Measurements from ENCODE around the gene GJD3.

GJD3 gene

DNA sequence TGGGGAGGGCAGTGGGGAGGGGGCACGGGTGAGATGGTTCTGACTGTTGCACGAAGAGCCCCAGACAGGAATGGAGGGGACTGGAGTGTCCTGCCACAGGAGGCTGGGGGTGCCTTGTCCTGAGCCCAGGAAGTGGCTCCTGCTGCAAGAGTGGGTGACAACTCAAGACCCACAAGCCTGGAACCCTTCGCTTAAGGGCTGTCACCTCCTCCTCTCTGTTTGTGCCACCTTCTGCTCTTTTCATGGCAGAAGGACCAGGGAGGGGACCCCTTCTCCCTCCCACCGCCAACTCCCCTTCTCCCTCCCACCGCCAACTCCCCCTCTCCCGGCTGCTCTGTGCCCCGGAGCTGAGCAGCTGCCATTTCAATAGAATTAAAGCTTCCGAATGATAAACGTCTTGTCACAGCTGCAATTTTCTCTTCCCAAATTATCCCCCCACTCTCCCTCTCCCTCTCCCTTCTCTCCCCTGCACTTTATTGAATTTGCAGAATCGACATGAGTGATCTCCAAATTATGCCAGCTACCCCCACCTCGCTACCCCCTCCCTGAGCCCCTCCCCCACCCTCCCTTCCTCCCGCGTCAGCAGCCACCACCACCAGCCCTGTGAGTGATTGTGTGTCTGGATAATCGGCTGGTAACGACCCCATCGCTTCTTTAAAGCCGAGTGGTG lies 13.7 kb downstream of the GJD3 start:
- DNase-seq: no peak

- no peak for DNase-seq
These were observed 14.4 kb downstream of the GJD3 start for GRCh38 chr17:40349895-40350688.

DNA sequence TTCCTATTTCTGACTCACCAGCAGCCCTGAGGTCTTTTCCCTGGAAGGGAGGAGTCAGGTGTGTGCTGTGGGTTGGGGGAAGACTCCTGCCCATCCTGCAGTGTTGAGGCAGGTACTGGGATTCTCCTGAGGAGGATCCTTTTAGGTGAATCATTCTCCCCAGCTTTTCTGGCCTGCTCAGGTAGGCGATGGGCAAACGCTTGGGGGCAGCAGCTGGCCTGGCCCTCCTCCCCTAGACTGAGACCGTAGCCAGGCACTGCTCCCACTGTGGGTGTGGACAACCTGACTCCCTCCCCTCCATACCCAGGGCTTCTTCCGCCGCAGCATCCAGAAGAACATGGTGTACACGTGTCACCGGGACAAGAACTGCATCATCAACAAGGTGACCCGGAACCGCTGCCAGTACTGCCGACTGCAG lies 15.1 kb downstream of the GJD3 start:
- no peak for DNase-seq

- DNase-seq: no peak
These were observed 15.7 kb downstream of the GJD3 start for GRCh38 chr17:40348562-40349476.

DNA sequence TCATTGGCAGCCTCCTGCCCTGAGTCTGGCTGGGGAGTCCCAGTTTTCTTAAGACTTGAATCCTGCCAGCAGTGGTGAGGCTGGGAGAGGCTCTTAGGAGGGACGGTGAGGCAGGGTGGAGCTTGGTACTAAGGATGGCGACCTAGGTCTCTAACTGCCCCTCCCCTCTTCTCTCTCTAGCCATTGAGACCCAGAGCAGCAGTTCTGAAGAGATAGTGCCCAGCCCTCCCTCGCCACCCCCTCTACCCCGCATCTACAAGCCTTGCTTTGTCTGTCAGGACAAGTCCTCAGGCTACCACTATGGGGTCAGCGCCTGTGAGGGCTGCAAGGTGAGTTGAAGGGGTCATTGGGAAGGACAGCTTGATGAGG lies 16.4 kb downstream of the GJD3 start:
- no peak for DNase-seq

DNA sequence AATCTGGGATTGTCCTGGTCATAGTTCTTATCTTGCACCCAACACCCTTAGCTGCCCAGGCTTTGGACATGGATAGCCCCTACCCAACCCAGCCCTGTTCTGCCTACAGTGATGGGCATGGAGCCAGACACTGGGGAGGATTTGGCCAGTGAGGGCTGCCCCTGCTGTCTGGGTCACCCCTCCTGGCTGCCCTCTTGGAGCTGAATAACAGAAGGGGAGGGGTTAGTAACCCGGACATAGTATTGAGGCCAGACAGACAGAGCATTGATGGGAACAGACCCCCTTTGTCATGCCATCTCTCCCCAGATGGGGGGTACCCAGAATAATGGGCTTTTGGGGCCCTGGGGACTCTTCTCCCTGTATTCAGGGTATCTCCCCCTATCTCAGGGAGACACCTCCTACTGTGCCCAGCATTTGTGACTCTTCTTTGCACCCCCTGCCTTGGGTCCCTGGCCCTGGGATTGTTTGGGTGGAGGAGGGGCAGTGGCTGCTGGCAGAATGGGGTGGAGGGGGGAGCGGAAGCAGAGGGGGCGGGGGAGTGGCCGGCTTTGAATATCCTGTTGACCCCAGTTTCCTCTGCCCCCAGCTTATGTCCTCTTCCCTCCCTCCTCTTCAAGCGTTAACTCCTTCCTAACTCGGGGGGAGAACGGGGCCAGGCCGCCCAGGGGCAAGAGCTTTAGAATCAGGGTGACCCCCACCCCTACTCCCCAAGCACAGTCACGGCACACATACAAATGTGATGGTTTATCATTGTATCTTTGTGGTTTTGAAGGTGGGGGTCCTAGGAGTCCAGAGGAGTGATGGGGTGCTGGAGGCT lies 17.0 kb downstream of the GJD3 start:
- no peak for DNase-seq

GRCh38 chr17:40346765-40347158 lies 17.8 kb downstream of the GJD3 start:
- DNase-seq: no peak

DNA sequence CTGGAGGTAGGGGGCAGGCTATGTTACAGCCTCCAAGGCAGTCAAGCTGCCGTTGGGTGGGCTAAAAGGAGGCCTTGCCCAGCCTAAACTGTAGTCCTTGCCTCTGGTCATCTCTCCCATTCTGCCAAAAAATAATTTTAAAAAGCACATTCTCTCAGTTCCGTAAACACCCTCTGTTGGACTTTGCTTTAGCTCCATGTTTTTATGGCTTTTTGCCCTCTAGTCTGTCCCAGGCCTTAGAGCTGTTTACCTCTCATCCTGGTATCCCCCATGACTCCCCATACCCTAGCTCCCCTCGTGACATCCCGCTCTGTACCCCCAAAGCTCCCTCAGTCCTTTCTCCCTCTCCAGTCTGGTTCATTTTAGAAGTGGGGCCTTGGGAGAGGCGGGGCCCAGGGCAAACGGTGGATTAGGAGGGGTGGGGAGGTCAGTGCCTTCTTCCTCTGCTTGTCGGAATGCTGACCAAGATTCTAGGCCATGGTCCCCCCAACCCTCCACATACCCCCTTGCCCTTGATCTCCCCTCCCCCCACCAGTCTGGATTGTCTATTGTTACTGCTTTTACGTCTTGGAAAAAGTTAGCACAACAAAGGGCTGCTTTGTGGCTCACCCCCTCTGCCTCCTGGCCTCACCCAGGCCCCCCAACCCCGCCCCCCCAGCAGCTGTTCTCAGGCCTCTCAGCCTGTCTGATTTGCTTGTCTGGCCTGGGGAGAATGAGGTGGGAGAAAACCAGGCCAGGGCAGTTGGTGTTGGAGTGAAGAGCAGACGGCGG lies 18.4 kb downstream of the GJD3 start:
- no peak for DNase-seq

DNA sequence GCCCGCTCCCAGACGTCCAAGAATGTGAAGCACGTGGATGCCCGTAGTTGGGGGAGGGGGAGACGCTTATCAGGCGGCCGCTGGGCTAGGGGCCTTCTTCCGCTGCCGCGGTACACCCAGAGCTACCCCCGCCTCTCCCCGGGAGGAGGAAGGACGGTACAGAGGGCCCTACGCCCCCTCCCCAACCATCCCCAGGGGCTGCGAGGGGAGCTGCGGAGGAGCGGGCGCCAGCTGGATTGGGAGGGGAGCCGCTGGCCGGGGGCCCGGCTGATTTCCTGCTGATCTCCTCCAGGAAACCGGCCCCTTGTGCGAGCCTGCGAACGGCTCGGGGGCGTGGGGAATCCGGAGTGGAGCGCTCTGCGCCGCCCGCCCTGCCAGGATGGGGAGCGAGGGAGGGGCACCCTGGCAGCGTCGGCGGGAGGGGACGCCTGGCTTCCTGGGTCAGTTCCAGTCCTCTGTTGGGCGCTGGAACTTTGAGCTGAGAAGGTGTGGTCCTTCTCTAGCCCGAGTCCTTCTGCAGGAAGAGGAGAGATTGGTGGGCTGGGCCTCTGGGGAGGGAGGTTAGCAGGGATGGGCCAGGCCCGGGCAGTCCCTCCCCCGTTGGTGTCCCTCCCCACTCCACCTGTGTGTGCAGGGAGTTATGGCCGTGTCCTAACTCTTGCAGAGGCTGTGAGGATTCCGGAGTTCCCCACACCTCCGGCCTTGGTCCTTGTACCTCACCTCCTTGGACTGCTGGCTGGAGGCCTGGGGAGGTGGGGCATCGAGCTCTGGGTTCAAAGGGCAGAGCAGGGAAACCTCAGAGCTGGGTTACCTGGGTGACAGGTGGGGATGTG lies 19.2 kb downstream of the GJD3 start:
- no peak for DNase-seq

DNA sequence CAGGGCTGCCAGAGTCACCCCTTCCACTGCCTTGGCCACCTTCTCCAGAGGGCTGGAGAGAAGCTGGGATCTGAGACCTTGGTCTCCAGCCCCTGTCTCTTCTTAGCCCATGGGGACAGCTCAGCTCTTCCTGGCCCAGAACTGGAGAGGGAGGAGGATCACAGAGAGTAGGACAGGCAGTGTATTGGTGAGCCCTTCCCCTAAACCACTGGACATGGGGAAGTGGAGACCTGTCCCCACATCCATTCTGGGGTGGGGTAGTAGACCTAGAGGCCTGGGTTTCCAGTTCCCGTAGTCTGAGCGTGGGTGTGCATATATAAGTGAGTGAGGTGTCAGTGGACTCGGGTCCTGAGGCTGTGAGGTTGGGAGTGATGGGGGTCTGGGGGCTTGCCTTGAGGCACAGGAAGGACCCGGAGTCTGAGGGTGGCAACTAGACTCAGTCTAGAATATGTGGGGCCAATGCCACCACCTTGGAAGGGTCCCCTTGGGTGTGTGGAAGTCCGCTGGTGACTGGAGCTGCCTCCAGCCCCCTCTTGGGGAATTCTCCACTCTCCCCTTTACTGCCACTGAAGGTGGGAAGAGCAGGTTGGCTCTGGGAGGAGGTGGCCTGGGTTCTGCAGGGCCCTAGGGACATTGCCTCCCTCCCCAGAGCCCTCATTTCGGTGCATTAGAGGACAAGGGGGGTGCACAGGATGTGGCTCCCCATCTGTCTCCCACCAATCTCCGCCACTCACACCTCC lies 19.9 kb downstream of the GJD3 start:
- no peak for DNase-seq

GRCh38 chr17:40343219-40344119 lies 21.1 kb downstream of the GJD3 start:
- no peak for DNase-seq

DNA sequence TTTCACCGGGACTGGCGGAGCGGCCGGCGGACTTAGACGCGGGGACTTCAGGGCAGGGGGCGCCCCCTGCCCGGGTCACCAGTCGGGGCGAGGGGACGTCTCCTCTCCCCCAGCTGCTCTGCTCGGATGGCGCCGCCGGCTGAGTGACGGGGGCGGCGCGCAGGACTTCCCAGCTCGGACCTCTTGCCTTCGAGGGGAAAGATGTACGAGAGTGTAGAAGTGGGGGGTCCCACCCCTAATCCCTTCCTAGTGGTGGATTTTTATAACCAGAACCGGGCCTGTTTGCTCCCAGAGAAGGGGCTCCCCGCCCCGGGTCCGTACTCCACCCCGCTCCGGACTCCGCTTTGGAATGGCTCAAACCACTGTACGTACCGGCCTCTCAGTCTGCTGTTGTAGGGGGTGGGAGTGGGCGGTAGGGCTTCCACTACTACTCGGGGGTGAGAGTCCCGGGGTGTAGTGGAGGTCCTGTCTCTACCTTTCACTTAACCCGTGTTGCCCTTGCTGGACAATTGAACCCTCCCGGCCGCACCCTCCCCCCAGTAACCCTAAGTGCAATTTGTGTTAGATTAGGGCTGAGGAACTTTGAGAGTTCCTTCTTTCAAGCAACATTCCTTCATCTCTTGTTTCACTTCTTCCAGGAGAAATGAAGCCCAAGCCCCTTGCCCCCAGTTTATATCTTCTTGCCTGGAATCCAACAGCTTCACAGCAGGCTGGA lies 21.9 kb downstream of the GJD3 start:
- no peak for DNase-seq

- no peak for DNase-seq
These were observed 22.6 kb downstream of the GJD3 start for GRCh38 chr17:40341808-40342503.

DNA sequence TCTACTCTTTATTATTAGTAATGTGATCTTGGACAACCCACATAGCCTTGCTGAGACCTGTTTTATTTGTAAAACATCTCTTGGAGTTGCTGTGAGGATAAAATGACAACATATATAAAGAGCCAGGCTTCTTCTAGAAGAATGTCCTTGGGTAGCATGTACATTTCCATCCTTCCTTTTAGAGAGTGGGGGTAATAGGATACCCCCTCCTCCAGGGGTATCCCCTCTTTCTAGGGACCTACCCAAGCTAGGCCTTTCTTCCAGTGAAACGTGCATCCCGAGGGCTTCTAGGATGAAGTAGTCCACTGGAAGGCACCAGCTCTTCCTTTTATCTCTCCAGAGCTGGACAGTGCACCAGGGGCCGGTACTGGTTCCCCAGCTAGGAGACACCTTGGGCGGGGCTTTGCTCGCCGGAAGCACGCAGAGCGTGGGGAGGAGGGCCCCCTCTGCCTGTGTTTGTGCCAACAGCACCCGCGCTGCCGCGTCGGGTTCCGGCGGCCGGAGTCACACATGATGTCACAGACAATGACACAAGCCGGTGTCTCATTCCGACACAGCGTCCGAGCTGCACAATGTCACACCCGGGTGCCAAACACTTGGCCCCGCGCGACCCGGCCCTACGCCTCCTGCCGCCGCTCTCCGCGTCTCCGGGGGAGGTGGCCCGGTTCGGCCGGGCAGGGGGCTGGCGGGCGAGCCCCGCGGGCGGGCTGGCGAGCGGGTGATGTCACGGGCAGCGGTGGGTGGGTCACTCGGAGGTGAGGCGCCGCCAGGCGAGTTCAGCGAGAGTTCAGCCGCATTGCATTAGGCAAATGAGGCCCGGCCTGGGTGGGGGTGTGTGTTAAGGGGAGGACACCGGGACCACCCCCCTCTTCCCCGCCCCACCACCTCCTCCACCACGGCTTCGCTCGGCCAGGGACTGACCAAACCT lies 23.4 kb downstream of the GJD3 start:
- DNase-seq: no peak

GRCh38 chr17:40340327-40340726 lies 24.2 kb downstream of the GJD3 start:
- no peak for DNase-seq

DNA sequence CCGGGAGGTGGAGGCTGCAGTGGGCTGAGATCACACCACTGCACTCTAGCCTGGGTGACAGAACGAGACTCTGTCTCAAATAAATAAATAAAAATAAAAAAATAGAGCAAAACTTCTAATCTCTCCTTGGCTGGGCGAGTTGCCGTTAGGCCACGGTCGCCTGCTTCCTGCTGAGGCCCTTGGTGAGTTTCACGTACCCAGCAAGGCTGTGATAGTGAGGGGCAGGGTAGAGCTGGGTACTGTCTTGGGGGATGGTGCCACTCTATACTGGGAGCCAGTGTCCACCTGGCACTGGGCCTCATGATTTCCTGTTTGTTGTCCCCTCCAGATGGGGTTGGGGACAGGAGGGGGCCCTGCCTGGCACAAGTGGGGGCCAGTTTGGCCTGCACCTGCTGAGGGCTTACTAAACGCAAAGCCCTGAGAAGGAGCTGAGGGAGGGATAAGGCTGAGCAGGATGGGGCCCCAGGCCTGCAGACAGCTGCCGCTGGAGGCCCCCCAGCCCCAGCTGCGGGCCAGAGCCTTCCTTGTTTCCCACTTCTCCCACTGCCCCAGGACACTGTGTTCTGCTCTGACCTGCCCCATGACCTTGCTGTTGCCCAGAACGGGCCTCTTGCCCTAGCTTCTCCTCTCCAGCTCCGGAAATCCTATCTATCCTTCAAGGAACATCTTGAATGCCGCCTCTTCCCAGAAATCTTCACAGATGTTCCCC lies 25.4 kb downstream of the GJD3 start:
- no peak for DNase-seq
